Endothelial cell of umbilical vein (primary cell): ENCODE data around the gene SDC3. TPM values are rescaled to one million over a fixed set of nuclear protein-coding genes. Genes with fewer than 3 reads are reported as not detected.

Experiments
- BruUV-seq: library from RNA; stranded (reverse); fragments of 400-500 nt; replicated peaks from 2 replicates; lab custom pipeline; 2021; lab: Mats Ljungman, UMichigan
- CTCF ChIA-PET: fragments of 300-600, 350-600 bp; sonication (Branson Sonifier 250); formaldehyde crosslinking; loops from one replicate; lab custom pipeline; 2021; ENCODE audit warnings: antibody characterized with exemption, inconsistent platforms; lab: Charles Lee
- POLR2A ChIA-PET: fragments of 300-600, 350-600 bp; sonication (Branson Sonifier 250); formaldehyde crosslinking; loops from one replicate; lab custom pipeline; 2021; ENCODE audit warnings: antibody characterized with exemption, inconsistent platforms; lab: Charles Lee
- DNase-seq: peaks from one replicate; pipeline ENCODE4 v3.0.0-alpha.2; 2011; ENCODE audit warnings: low read depth, low spot score
- FAIRE-seq: peaks from 2 replicates; lab custom pipeline; 2011; peaks lifted over from hg19 to GRCh38; lab: Jason Lieb, UNC
- H2AFZ ChIP-seq: 2 replicates; pipeline ENCODE4 v1.6.0; 2012; ENCODE audit warnings: low read depth, low read length, control low read depth, inconsistent platforms
- H3K27ac ChIP-seq: 2 replicates; pipeline ENCODE4 v1.5.1; 2011; ENCODE audit warnings: low read depth, mild to moderate bottlenecking, control low read depth, low read length, moderate library complexity; ENCODE audit not compliant: insufficient read depth
- H3K27me3 ChIP-seq, 2 experiments: 2 replicates each; pipeline versions ENCODE4 v1.6.0 to v1.6.1; 2011; ENCODE audit warnings: low read length in 2 of 2, mixed read lengths in 1 of 2; ENCODE audit not compliant: control insufficient read depth in 2 of 2, insufficient read depth in 2 of 2
- H3K36me3 ChIP-seq, 2 experiments: 2 replicates in 1 of 2; 3 replicates in 1 of 2; pipeline ENCODE4 v1.5.1; 2011; ENCODE audit warnings: low read length in 2 of 2, mild to moderate bottlenecking in 1 of 2, moderate library complexity in 1 of 2; ENCODE audit not compliant: control insufficient read depth in 2 of 2, insufficient read depth in 2 of 2; ENCODE audit errors: extremely low read depth in 1 of 2
- H3K4me1 ChIP-seq: 3 replicates; pipeline ENCODE4 v1.5.1; 2011; ENCODE audit warnings: mild to moderate bottlenecking, low read length; ENCODE audit not compliant: control insufficient read depth, insufficient read depth; ENCODE audit errors: extremely low read depth
- H3K4me2 ChIP-seq: 2 replicates; pipeline ENCODE4 v1.6.1; 2011; ENCODE audit warnings: low read length, control low read depth, mixed read lengths; ENCODE audit not compliant: insufficient read depth
- H3K4me3 ChIP-seq, 3 experiments: fragments of 200-600 bp in 1 of 3; sonication (generic), shearing (Covaris generic) in 1 of 3; replicated peaks in 1 of 3; 2 replicates each; pipeline ENCODE4 v1.5.1; 2011 to 2016; ENCODE audit warnings: control low read depth in 3 of 3, low read length in 3 of 3, mild to moderate bottlenecking in 2 of 3, inconsistent platforms in 1 of 3, low read depth in 1 of 3, moderate library complexity in 1 of 3; ENCODE audit not compliant: insufficient read depth in 1 of 3
- H3K79me2 ChIP-seq: 2 replicates; pipeline ENCODE4 v1.6.0; 2012; ENCODE audit warnings: low read length, inconsistent platforms; ENCODE audit not compliant: control insufficient read depth, insufficient read depth
- H3K9ac ChIP-seq: replicated peaks from 2 replicates; pipeline ENCODE3; 2011; ENCODE audit warnings: low read length, control low read depth; ENCODE audit not compliant: insufficient read depth; ENCODE audit errors: extremely low read depth
- H3K9me1 ChIP-seq: replicated peaks from 3 replicates; pipeline ENCODE4 v1.6.0; 2011; ENCODE audit warnings: mild to moderate bottlenecking, low read length; ENCODE audit not compliant: control insufficient read depth, insufficient read depth; ENCODE audit errors: extremely low read depth
- H3K9me3 ChIP-seq: replicated peaks from 2 replicates; pipeline ENCODE4 v1.5.1; 2012; ENCODE audit warnings: low read length, inconsistent platforms; ENCODE audit not compliant: control insufficient read depth, insufficient read depth
- H4K20me1 ChIP-seq: replicated peaks from 2 replicates; pipeline ENCODE3; 2011; ENCODE audit warnings: mild to moderate bottlenecking, low read length; ENCODE audit not compliant: control insufficient read depth, insufficient read depth; ENCODE audit errors: extremely low read depth
- EZH2 ChIP-seq: IDR thresholded peaks from 2 replicates; pipeline ENCODE4 v1.6.1; 2012; ENCODE audit warnings: borderline replicate concordance, low read depth, mild to moderate bottlenecking, moderate library complexity, low read length, inconsistent platforms; ENCODE audit not compliant: severe bottlenecking
- FOS ChIP-seq: IDR thresholded peaks from 2 replicates; pipeline ENCODE4 v1.6.1; 2011; ENCODE audit warnings: mild to moderate bottlenecking, low read length, moderate library complexity, borderline replicate concordance; ENCODE audit not compliant: insufficient read depth
- GATA2 ChIP-seq: IDR thresholded peaks from 2 replicates; pipeline ENCODE4 v1.7.0; 2011; ENCODE audit warnings: low read depth, mild to moderate bottlenecking, moderate library complexity, mixed read lengths, low read length; ENCODE audit not compliant: insufficient read length, insufficient read depth
- JUN ChIP-seq: IDR thresholded peaks from 2 replicates; pipeline ENCODE4 v1.6.1; 2011; ENCODE audit warnings: borderline replicate concordance, low read depth; ENCODE audit not compliant: insufficient read length, insufficient read depth
- MYC ChIP-seq: IDR thresholded peaks from one replicate; pipeline ENCODE4 v1.6.1; 2011; ENCODE audit warnings: mild to moderate bottlenecking, low read depth, low read length
- POLR2A ChIP-seq: IDR thresholded peaks from 2 replicates; pipeline ENCODE4 v1.6.1; 2012; ENCODE audit warnings: low read depth, mild to moderate bottlenecking, control low read depth, low read length
- POLR2AphosphoS5 ChIP-seq: IDR thresholded peaks from 2 replicates; pipeline ENCODE4 v1.6.1; 2012; ENCODE audit warnings: low read depth, mild to moderate bottlenecking, control low read depth, low read length, moderate library complexity; ENCODE audit not compliant: insufficient read depth
- dilution Hi-C: fragments of 300-500 bp; cut with MboI; formaldehyde crosslinking; loops from one replicate; pipeline ENCODE4 v1.15.0; 2019; ENCODE audit warnings: low sequenced_read_pairs; ENCODE audit not compliant: extremely low pct_ligation_motif_present
- intact Hi-C: fragments of 100-400 bp; cut with micrococcal nuclease; formaldehyde crosslinking; loops from one replicate; pipeline ENCODE4 v1.10.0; 2022
- polyA plus RNA-seq, 4 experiments: library from polyadenylated mRNA; depleted of rRNA in 3 of 4; stranded (reverse) in 3 of 4; unstranded in 1 of 4; fragments of >200 nt; gene quantifications; 2 replicates each; pipeline versions ENCODE4 v1.2.1 to v1.2.3, GENCODE V29; 2011 to 2012; ENCODE audit warnings: missing spikeins in 1 of 4
- total RNA-seq: library from RNA; stranded (reverse); gene quantifications from 2 replicates; pipeline ENCODE4 v1.2.3, GENCODE V29; 2021
- TF ChIP-seq, protein P1 (sequence below): IDR thresholded peaks from 2 replicates; pipeline ENCODE4 v1.6.1; 2011; ENCODE audit not compliant: insufficient read depth, insufficient read length
- TF ChIP-seq, protein P2 (sequence below), 2 donors: IDR thresholded peaks; 1 replicate in 1 of 2; 2 replicates in 1 of 2; pipeline ENCODE4 v1.5.1; 2011; ENCODE audit warnings: low read length in 2 of 2, mild to moderate bottlenecking in 2 of 2, moderate library complexity in 2 of 2, control low read depth in 1 of 2, inconsistent platforms in 1 of 2, low read depth in 1 of 2; ENCODE audit not compliant: insufficient read depth in 1 of 2; ENCODE audit errors: extremely low read depth in 1 of 2

SDC3 gene
- total and polyA plus RNA-seq, 2 donors (not counting 3 experiments of a cell fraction or from before 2014, with no cell fraction given): 7.1 to 25.9 TPM

DNA sequence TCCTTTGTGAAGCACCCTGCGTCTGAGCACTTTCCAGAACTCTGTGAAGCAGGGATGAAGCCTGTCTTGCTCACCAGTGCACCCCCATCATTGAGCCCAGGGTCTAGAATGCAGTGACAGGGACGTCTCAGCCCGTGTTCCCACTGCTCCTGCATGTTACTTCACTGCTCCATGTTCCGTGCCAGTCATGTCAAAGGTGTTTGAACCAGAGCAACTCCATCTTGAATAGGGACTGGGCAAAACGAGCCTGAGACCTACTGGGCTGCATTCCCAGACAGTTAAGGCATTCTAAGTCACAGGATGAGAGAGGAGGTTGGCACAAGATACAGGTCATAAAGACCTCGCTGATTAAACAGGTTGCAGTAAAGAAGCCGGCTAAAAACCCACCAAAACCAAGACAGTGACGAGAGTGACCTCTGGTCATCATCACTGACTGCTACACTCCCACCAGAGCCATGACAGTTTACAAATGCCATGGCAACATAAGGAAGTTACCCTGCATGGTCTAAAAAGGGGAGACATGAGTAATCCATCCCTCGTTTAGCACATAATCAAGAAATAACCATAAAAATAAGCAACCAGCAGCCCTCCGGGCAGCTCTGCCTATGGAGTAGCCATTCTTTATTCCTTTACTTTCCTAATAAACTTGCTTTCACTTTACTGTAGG, 63.2 kb downstream of the SDC3 start:
- Histone ChIP-seq H3K4me2 (no peak overlapping the region), H3K79me2 (no peaks in the 10 kb centered on the region), H3K4me1 (peaks cover 25% of the 10 kb centered on the region), H3K9me1 (no peaks in the 10 kb centered on the region), H3K36me3 (no peaks in the 10 kb centered on the region), H3K9me3 (no peaks in the 10 kb centered on the region), H2AFZ (no peak overlapping the region), H3K27me3 (peaks cover 36 to 37% of the 10 kb centered on the region in 2 experiments), H3K27ac (no peak overlapping the region), H4K20me1 (no peaks in the 10 kb centered on the region), H3K4me3 (no peak overlapping the region), H3K9ac (no peak overlapping the region)
- ChIA-PET CTCF (interaction anchor here (0.8 to 1.2 kb wide), 3 partner anchors 29 to 66 kb away, joined by 3 to 6 read pairs (median 3); no protein-coding TSS in a partner anchor), POLR2A (no interaction called here)
- no TSS peak for BruUV-seq
- DNase-seq: no peak
- intact Hi-C loops (no loop called here), dilution Hi-C loops (no loop called here)
- TF ChIP-seq JUN (no peak), POLR2A (no peak), MYC (no peak), GATA2 (no peak), FOS (no peak), EZH2 (no peak), POLR2AphosphoS5 (no peak)
- TF ChIP-seq, protein P1, sequence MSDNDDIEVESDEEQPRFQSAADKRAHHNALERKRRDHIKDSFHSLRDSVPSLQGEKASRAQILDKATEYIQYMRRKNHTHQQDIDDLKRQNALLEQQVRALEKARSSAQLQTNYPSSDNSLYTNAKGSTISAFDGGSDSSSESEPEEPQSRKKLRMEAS: no peak
- TF ChIP-seq, protein P2, sequence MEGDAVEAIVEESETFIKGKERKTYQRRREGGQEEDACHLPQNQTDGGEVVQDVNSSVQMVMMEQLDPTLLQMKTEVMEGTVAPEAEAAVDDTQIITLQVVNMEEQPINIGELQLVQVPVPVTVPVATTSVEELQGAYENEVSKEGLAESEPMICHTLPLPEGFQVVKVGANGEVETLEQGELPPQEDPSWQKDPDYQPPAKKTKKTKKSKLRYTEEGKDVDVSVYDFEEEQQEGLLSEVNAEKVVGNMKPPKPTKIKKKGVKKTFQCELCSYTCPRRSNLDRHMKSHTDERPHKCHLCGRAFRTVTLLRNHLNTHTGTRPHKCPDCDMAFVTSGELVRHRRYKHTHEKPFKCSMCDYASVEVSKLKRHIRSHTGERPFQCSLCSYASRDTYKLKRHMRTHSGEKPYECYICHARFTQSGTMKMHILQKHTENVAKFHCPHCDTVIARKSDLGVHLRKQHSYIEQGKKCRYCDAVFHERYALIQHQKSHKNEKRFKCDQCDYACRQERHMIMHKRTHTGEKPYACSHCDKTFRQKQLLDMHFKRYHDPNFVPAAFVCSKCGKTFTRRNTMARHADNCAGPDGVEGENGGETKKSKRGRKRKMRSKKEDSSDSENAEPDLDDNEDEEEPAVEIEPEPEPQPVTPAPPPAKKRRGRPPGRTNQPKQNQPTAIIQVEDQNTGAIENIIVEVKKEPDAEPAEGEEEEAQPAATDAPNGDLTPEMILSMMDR (IDR thresholded peaks at IDR 0.05; ENCODE audit: extremely low read depth in 1 of 2, insufficient read depth in 1 of 2, low read depth in 1 of 2, low read length in 2 of 2): no peak
- no peak for FAIRE-seq
